K562 (cell line): ENCODE results near the gene TMEM41A. TPM values are rescaled to one million over a fixed set of nuclear protein-coding genes. Genes with fewer than 3 reads are reported as not detected.

Experiments used
- CBX3 ChIP-seq, 2 experiments: IDR thresholded peaks; 1 replicate in 1 of 2; 2 replicates in 1 of 2; pipeline ENCODE4 v1.6.1; 2012; ENCODE audit warnings: inconsistent platforms in 2 of 2, low read length in 2 of 2, borderline replicate concordance in 1 of 2, control low read depth in 1 of 2
- COPS2 ChIP-seq: fragments of 450-650 bp; conservative IDR thresholded peaks from 2 replicates; pipeline ENCODE4 v1.6.1; 2016; ENCODE audit warnings: mild to moderate bottlenecking, moderate library complexity
- DPF2 ChIP-seq: fragments of 450-650 bp; IDR thresholded peaks from 2 replicates; pipeline ENCODE4 v1.6.1; 2016
- EGR1 ChIP-seq: fragments of 450-650 bp; conservative IDR thresholded peaks from 2 replicates; pipeline ENCODE4 v1.6.1; 2017; ENCODE audit warnings: mild to moderate bottlenecking
- EP400 ChIP-seq: fragments of 450-650 bp; IDR thresholded peaks from 2 replicates; pipeline ENCODE4 v1.6.1; 2017; ENCODE audit warnings: antibody characterized with exemption, mild to moderate bottlenecking, moderate library complexity
- ETS1 ChIP-seq: conservative IDR thresholded peaks from 2 replicates; pipeline ENCODE4 v1.6.1; 2011; ENCODE audit warnings: low read depth, mild to moderate bottlenecking, low read length; ENCODE audit not compliant: control insufficient read depth
- FOXJ3 ChIP-seq: sonication (generic); formaldehyde crosslinking; IDR thresholded peaks from 2 replicates; pipeline ENCODE4 v1.4.0; 2020; ENCODE audit warnings: mild to moderate bottlenecking, missing genetic modification reagents
- KDM2B ChIP-seq: fragments of 250-450 bp; sonication (Bioruptor Pico); IDR thresholded peaks from 2 replicates; pipeline ENCODE4 v1.8.0; 2021; ENCODE audit warnings: mild to moderate bottlenecking, moderate library complexity
- NR4A1 ChIP-seq, 2 experiments: fragments of 250-450 bp in 1 of 2; fragments of 450-650 bp in 1 of 2; sonication (Bioruptor Pico) in 1 of 2; IDR thresholded peaks; 2 replicates each; pipeline versions ENCODE4 v1.4.0 to v1.6.1; 2016 to 2020; ENCODE audit warnings: mild to moderate bottlenecking in 2 of 2, missing compliant biosample characterization in 1 of 2, missing genetic modification characterization in 1 of 2, moderate library complexity in 1 of 2
- PHB2 ChIP-seq: fragments of 450-650 bp; IDR thresholded peaks from 2 replicates; pipeline ENCODE4 v1.6.1; 2017; ENCODE audit warnings: low read depth
- PHF21A ChIP-seq: fragments of 450-650 bp; IDR thresholded peaks from 2 replicates; pipeline ENCODE4 v1.6.1; 2017; ENCODE audit warnings: low read depth, borderline replicate concordance
- PTBP1 ChIP-seq: fragments of 200-400 bp; formaldehyde crosslinking; IDR thresholded peaks from 2 replicates; pipeline ENCODE4 v1.6.1; 2017; ENCODE audit warnings: low read depth, low read length
- SIN3A ChIP-seq, 2 experiments: fragments of 150-350 bp in 1 of 2; IDR thresholded peaks; 2 replicates each; pipeline ENCODE4 v1.6.1; 2011 to 2016; ENCODE audit warnings: borderline replicate concordance in 2 of 2, low read depth in 2 of 2, low read length in 2 of 2, mild to moderate bottlenecking in 2 of 2, moderate library complexity in 2 of 2; ENCODE audit not compliant: control insufficient read depth in 1 of 2
- SP1 ChIP-seq: sonication (generic); formaldehyde crosslinking; IDR thresholded peaks from 2 replicates; pipeline ENCODE4 v1.8.1; 2022; ENCODE audit warnings: mild to moderate bottlenecking, missing genetic modification reagents
- TRIM24 ChIP-seq, 2 experiments: fragments of 450-650 bp; IDR thresholded peaks; 2 replicates each; pipeline ENCODE4 v1.6.1; 2016
- ZNF232 ChIP-seq: sonication (generic); formaldehyde crosslinking; IDR thresholded peaks from 2 replicates; pipeline ENCODE4 v1.8.0; 2022; ENCODE audit warnings: mild to moderate bottlenecking, missing genetic modification reagents
- polyA plus RNA-seq, 8 experiments: library from polyadenylated mRNA; depleted of rRNA in 4 of 8; stranded (reverse) in 5 of 8; unstranded in 3 of 8; fragments of >200 nt; fragmentation: Nextera tagmentation in 2 of 8; fragmentation: Illumina TruSeq in 1 of 8; extraction: Ambion mirVana in 2 of 8; extraction: Trizol in 1 of 8; gene quantifications; 2 replicates each; pipeline versions ENCODE4 v1.2.1 to v1.2.3, GENCODE V29; 2011 to 2014; ENCODE audit warnings: inconsistent platforms in 1 of 8, missing spikeins in 1 of 8
- total RNA-seq, 7 experiments: library from RNA; depleted of rRNA in 6 of 7; stranded (reverse); fragments of >200 nt in 6 of 7; fragmentation: Illumina TruSeq in 2 of 7; extraction: Trizol in 2 of 7; gene quantifications; 2 replicates each; pipeline versions ENCODE4 v1.2.1 to v1.2.3, GENCODE V29; 2011 to 2021; ENCODE audit warnings: low replicate concordance in 1 of 7
- TF ChIP-seq, protein P1 (sequence below): sonication (generic); formaldehyde crosslinking; IDR thresholded peaks from 2 replicates; pipeline ENCODE4 v1.9.0; 2022; ENCODE audit warnings: mild to moderate bottlenecking, missing genetic modification reagents
- TF ChIP-seq, protein P2 (sequence below): fragments of 250-450 bp; sonication (Bioruptor Pico); IDR thresholded peaks from 2 replicates; pipeline ENCODE4 v1.9.0; 2021; ENCODE audit warnings: mild to moderate bottlenecking
- TF ChIP-seq, protein P3 (sequence below): sonication (generic); formaldehyde crosslinking; IDR thresholded peaks from 2 replicates; pipeline ENCODE4 v1.8.0; 2022; ENCODE audit warnings: missing genetic modification reagents, mild to moderate bottlenecking, moderate library complexity, borderline replicate concordance
- TF ChIP-seq, protein P4 (sequence below), 3 experiments: fragments of 200-800 bp in 1 of 3; sonication (Bioruptor generic) in 1 of 3; sonication (generic) in 1 of 3; formaldehyde crosslinking in 1 of 3; IDR thresholded peaks; 2 replicates each; pipeline versions ENCODE4 v1.6.1 to v1.8.0; 2016 to 2022; ENCODE audit warnings: mild to moderate bottlenecking in 2 of 3, missing compliant biosample characterization in 2 of 3, missing genetic modification characterization in 2 of 3, missing genetic modification reagents in 1 of 3
- TF ChIP-seq, protein P5 (sequence below): fragments of 250-450 bp; sonication (Bioruptor Pico); IDR thresholded peaks from 2 replicates; pipeline ENCODE4 v1.8.0; 2021; ENCODE audit warnings: moderate library complexity, mild to moderate bottlenecking, inconsistent platforms

Gene TMEM41A
- total and polyA plus RNA-seq, 9 of the 15 experiments (the other 6 are each of a cell fraction or from before 2014, with no cell fraction given) = 22.5 to 65.9 (median 31.5) TPM

DNA sequence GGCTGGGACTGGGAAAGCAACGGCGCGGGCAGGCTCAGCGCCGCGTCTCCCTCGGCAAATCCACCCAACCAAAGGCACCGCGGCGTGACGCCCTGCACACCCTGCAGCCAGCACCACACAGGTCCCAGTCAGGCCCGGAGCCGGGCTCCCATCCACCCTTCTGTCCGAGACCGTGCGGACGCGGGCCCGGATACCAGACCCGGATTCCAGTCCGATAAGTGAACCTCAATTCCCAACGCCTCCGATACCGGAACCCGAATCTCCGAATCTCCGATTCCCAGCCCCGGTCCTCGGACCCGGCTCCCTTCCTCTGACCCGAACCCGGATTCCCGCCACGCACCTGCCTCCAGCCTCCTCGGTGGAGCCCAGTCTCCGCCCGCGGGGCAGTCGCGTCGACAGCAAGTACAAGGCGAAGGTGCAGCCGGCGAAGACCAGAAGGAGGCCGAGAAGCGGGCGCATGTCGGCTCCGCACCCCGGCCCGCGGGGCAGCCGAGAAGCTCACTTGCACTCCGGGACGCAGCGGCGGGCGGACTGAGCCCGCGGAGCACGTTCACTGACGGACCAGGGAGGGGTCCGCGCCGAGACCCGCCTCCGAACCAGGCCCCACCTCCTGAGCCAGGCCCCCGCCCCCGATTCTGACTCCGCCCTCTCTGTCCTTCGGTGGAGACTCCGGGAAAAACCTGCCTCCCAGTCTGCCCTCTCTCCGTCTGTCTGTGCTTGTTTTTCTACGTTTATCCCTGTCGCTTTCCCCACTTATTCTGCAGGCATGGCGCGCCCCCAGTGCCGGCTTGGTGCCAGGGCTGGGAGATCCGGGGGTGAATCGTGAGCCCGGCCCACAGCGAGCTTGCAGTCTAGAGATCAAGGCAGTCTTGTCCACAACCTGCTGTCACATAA is at the start of gene TMEM41A (continued):
- TF ChIP-seq TRIM24 (IDR thresholded peaks at IDR 0.05) (peak; percentile 57 to 99; a peak in 3 of 4 replicates), SIN3A (IDR thresholded peaks at IDR 0.05; ENCODE audit: borderline replicate concordance in 2 of 2, control insufficient read depth in 1 of 2, low read depth in 2 of 2, low read length in 2 of 2) (peak; percentile 67 to 89; a peak in 2 of 4 replicates), COPS2 (no peak), SP1 (CRISPR knock-in tag) (peak; percentile 99), NR4A1 (CRISPR knock-in tag; IDR thresholded peaks at IDR 0.05) (no peak), NR4A1 (tag; IDR thresholded peaks at IDR 0.05) (0 out of 2 replicates have a peak, but pooled peaks have one; percentile 42), ZNF232 (CRISPR knock-in tag) (no peak; the same call in 1 of the 2 replicates), EGR1 (peak; percentile 35), PTBP1 (no peak), PHF21A (peak; percentile 77; the same call in 1 of the 2 replicates), ETS1 (peak; percentile 92), PHB2 (no peak), FOXJ3 (CRISPR knock-in tag) (no peak), KDM2B (CRISPR knock-in tag) (peak; percentile 70; the same call in 1 of the 2 replicates), DPF2 (no peak), EP400 (peak; percentile 87), CBX3 (IDR thresholded peaks at IDR 0.05; ENCODE audit: borderline replicate concordance in 1 of 2, low read length in 2 of 2) (peak in 1 of 2 experiments; percentile 87; a peak in 1 of 3 replicates)
- TF ChIP-seq, protein P1, sequence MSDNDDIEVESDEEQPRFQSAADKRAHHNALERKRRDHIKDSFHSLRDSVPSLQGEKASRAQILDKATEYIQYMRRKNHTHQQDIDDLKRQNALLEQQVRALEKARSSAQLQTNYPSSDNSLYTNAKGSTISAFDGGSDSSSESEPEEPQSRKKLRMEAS = peak; percentile 79
- TF ChIP-seq, protein P2, sequence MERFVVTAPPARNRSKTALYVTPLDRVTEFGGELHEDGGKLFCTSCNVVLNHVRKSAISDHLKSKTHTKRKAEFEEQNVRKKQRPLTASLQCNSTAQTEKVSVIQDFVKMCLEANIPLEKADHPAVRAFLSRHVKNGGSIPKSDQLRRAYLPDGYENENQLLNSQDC = no peak
- TF ChIP-seq, protein P3, sequence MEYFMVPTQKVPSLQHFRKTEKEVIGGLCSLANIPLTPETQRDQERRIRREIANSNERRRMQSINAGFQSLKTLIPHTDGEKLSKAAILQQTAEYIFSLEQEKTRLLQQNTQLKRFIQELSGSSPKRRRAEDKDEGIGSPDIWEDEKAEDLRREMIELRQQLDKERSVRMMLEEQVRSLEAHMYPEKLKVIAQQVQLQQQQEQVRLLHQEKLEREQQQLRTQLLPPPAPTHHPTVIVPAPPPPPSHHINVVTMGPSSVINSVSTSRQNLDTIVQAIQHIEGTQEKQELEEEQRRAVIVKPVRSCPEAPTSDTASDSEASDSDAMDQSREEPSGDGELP (CRISPR knock-in tag) = peak; percentile 79; the same call in 1 of the 2 replicates
- TF ChIP-seq, protein P4, sequence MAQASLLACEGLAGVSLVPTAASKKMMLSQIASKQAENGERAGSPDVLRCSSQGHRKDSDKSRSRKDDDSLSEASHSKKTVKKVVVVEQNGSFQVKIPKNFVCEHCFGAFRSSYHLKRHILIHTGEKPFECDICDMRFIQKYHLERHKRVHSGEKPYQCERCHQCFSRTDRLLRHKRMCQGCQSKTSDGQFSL (CRISPR knock-in tag; IDR thresholded peaks at IDR 0.05) = 0 out of 2 replicates have a peak, but pooled peaks have one; percentile 43
- TF ChIP-seq, protein P4 (tag; IDR thresholded peaks at IDR 0.05) = no peak
- TF ChIP-seq, protein P5, sequence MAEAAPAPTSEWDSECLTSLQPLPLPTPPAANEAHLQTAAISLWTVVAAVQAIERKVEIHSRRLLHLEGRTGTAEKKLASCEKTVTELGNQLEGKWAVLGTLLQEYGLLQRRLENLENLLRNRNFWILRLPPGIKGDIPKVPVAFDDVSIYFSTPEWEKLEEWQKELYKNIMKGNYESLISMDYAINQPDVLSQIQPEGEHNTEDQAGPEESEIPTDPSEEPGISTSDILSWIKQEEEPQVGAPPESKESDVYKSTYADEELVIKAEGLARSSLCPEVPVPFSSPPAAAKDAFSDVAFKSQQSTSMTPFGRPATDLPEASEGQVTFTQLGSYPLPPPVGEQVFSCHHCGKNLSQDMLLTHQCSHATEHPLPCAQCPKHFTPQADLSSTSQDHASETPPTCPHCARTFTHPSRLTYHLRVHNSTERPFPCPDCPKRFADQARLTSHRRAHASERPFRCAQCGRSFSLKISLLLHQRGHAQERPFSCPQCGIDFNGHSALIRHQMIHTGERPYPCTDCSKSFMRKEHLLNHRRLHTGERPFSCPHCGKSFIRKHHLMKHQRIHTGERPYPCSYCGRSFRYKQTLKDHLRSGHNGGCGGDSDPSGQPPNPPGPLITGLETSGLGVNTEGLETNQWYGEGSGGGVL (CRISPR knock-in tag) = no peak
